HG03460 (cell line): ENCODE measurements around the gene CEP104.
A peak's percentile ranks its signal among the peaks of the same experiment; 100 is the strongest.

ENCODE experiments used
- ATAC-seq: cut with Tn5 transposase; IDR thresholded peaks from one replicate; pipeline ENCODE4 v1.9.1; 2021; ENCODE audit not compliant: unreplicated experiment

Gene CEP104

DNA sequence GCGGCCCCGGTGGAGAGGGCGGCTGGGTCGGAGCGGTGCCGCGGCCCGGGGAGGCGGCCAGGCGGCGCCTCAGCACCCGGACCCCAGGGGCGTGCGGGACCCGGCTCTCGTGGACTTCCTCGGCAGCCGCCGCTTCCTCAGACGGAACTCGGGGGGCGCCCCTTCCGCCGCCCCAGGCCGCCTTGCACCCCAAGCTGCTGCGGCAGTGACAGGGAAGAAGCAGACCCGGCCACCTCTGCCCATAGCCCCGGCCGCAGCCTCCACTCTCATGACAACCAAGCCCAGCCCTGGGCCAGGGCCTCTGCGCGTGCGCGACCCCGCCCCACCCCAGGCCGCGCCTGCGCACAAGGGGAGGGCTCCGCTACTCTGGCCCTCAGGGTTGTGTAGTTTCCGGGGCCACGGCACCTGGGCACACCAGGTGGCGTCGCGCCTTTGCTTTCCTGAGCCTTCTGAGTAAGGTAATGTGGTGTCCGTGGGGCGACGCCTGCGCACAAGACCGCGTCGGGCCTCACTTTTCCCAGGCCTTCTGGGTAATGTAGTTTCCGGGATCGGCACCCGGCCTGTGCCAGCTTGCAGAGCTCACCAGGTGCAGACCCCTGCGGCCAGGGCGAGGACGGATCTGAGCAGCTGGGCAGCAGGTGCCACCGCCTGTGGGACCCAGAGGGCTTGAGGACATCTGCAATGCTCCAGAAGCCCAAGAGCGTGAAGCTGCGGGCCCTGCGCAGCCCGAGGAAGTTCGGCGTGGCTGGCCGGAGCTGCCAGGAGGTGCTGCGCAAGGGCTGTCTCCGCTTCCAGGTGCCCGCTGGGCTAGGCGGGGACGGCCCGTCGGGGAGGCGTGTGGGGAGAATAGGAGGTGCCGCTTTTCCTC lies at the start of gene CEP104, which contains the start of gene DFFB:
TSS of gene CEP104 (minus strand) at position 289 of the 868 bp plus-strand sequence. CDS start 4,804 bp downstream, outside the sequence.
TSS of gene DFFB (plus strand) at position 554 of the 868 bp plus-strand sequence. CDS start at position 682, 128 bp downstream.
- ATAC-seq, result peak; percentile 95

DNA sequence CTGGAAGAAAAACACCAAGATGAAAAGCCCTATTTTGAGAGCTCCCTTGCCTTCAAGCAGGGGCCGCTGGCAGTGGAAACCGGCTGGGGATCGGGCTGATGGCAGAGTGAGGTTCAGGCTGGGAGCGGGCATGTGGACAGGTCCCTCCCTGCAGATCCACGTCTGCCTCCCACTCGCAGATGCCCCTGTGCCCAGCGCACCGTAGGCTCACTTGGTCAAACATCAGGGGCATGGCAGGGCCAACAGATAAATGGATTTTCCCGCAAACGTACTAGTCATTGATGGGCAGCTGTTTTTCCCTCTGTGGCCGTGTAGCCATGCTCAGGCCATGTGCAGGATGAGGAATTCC lies 49.6 kb upstream of the CEP104 start:
- ATAC-seq, result no peak

- ATAC-seq, result no peak
Measured at GRCh38 chr1:3905953-3906671, 49.1 kb upstream of the CEP104 start.

DNA sequence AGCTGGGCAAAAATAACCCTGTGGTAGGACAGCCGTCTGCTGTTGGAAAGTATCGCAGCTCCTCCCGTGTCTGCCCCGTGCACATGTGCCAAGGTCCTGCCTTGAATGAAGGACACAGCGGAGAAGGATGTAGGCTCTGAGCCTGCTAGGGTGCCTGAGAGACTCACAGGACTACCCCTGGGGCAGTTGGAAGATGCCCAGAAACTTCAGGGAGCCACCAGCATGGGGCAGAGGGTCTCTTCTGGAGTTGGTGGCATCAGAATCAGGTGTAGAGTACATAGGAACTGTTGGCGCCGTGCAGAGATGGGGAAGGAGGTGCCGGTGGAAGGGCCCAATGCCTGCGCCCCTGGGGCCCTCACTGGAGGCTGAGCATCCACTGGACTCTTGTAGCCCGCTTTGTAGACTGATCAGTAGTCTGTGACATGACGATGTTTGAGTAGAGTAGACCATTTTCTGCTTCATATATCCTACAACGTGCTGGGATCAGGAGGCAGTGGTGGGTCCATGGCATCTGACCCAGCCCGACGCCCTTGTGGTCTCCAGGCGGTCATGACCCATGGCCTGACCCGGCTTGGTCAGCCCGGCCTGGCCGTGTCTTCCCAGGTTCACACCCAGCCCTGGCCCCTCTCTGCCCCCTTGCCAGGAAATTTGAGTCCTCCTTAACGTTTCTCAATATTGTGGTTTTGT lies 48.4 kb upstream of the CEP104 start:
- ATAC-seq, result no peak

- ATAC-seq, result no peak
Measured at GRCh38 chr1:3904843-3905185, 47.8 kb upstream of the CEP104 start.

- ATAC-seq, result no peak
Measured at GRCh38 chr1:3904006-3904842, 47.2 kb upstream of the CEP104 start.

DNA sequence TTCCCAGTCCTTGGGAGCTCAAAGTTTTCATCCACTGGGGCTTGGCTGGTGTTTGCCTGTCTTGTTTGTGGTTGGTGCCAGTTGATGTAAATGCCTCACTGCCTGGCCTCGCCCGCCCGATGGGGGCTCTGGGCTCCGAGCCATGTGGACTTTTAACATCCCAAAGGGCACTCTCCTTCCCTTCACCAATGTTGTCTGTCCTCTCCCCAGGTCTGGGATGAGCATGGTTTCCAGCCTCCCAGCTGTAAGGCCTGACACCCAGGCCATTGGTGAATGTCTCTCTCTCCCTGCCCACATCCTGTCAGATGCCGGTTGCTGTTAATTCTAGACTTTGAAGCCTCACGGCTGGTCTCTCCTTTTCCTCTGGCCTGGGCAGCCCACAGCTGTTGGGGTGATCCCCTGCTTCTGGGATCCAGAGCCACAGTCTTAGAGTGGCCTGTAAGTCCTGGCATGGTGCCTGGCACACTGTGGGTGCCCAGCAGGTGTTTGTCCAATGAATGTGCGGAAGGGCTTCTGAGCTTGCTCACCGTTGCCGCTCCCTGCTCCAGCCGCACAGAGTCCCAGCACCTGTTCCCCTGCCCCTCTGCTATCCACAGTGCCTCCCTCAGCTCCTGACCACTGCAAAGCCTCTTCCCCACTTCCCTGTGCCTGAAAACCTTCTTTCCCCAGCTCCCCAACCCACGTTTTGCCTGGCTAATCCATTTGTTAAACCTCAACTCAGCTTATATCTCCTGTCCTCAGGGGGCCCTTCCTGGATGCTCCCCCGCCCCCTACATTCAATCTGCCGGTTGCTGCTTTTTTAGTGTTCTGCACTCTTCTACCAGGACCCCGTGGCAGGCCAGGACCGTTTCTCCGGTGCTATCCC lies 46.4 kb upstream of the CEP104 start:
- ATAC-seq, result no peak

DNA sequence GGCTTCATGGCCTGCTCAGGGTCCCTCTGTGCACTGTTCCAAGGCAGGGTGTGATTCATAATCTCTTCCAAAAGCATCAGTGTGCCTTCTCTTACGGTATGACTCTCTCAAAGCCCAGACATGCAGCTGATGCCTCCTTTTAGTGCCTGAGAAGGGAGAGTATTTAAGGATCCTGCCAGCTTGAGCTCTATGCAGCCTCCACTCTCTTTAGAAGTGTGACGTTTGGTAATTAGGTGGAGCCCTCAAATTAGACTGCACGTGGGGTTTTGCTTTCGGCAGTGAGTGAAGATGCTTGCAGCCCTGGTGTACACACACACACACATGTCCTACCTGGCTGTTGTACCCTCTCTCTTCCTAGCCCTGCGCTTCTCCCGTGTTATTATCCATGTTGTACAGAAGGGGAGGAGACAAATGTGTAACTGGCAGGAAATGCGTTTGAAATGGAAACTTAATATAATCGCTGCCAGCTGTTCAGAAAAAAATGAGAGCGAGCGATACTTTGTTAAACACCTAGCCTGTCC lies 45.6 kb upstream of the CEP104 start:
- ATAC-seq, result no peak

GRCh38 chr1:3902111-3902511 lies 45.1 kb upstream of the CEP104 start:
- ATAC-seq, result no peak

DNA sequence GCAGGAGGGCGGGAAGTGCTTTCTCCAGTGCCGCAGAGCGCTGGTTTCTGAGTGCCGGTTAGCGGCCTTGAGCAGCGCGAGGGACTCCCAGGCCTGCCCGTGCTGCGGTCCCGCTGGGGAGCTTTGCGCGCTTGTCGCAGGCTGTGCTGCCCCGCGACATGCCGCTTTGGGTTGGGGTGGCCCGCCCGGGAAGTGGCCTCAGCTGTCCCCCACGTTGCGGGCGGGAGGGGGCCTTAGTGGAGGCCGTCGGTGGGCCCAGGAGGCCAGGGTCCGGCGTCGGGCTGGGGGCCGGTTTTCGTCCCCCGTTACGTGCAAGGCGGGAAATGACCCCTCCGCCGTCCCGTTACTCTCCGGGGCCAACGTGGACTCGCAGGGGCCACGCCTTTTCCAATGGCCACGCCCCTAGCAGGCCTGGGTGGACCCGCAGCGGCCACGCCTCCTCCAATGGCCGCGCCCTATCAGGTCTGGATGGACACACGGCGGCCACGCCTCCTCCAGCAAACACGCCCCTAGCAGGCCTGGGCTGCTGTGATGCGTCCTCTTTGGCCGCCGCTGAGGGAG lies 44.0 kb upstream of the CEP104 start:
- peak; percentile 52 for ATAC-seq

DNA sequence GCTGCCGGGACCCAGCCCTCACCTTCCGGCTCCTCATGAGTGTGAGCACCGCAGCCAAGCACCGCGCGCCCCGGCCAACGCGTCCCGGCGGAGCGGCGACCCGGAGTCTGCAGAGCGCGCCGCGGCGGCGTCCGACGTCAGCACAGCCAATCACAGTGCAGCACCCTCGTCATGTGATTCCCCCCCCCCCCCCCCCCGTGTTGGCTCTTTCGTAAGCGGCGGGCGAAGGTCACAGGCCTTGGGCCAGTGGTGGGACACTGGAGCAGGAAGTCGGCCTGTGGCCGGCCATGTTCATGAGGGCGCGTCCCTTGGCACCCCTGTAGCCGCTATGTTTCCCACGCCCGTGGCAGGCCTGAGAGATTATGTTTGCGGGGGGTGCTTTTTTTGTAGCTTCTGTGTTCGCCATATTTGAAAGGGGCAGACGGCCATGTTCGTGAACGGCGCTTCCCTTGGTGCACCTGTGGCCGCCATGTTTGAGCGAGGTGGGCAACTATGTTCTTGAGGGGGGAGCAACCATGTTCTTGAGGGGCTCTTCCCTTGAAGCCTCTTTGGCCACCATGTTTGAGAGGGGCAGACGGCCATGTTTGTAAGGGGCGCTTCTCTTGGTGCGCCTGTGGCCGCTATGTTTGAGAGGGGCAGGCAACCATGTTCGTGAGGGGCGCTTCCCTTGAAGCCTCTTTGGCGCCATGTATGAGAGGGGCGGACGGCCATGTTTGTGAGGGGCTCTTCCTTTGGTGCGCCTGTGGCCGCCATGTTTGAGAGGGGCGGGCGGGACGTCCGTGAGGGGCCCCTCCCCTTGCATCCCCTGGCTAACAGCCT lies 43.3 kb upstream of the CEP104 start, which contains the start of gene C1orf174:
TSS of gene C1orf174 (minus strand) at position 123 of the 819 bp plus-strand sequence. CDS start at position 37, 86 bp downstream.
- peak; percentile 67 for ATAC-seq

- peak; percentile 8 for ATAC-seq
Measured at GRCh38 chr1:3899754-3900149, 42.7 kb upstream of the CEP104 start.

DNA sequence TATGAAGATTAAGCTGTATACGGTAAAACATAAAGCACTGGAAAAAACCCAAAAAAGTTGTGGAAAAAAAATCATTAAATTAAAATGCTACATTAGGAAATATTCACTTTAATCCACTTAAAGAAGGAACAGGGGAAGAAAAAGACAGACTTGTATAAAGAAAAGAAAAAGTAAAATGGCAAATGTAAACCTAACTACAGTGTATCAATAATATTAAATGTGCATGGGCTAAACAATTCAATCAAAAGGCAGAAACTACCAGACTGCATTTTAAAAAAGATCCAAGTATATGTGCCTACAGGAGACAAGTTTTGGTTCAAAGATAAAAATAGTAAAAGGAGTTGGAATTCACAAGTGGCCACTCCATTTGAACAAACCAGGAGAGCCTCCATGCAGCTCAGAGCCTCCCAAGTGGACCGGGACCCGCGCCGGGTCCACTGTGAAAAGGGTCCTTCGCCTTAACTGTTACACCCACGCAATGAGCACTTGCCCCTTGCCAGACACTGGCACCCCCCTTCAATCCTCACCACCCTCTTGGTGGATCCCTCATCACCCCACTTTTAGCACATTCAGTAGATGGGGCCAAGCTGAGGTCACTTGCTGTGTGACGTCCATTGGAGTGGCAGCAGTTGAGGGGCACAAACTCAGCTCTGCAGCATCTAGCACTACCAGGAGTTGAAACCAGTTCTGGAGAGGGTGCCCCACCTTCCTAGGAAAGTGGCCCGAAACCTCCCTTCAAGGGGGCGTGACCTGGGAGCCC lies 42.2 kb upstream of the CEP104 start:
- no peak for ATAC-seq

DNA sequence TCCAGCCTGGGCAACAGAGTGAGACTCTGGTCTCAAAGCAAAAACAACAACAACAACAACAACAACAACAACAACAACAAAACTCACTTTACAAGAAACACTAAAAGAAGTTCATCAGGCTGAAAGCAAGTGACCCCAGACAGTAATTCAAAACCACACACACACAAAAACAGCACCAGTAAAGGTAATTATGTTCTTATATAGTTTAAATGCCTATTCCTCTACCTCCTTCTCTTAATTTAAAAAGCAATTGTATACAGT lies 41.4 kb upstream of the CEP104 start:
- ATAC-seq, result no peak

- no peak for ATAC-seq
Measured at GRCh38 chr1:3896396-3897000, 39.5 kb upstream of the CEP104 start.

GRCh38 chr1:3895951-3896325 lies 38.9 kb upstream of the CEP104 start:
- no peak for ATAC-seq

- ATAC-seq, result no peak
Measured at GRCh38 chr1:3895279-3895950, 38.4 kb upstream of the CEP104 start.
